ENCODE data around the gene GRAMD1A. TPM values are rescaled to one million over a fixed set of nuclear protein-coding genes. Genes with fewer than 3 reads are reported as not detected.
"Not testable (repeated sequence)": the region's sequence is repeated elsewhere in the genome, so short reads cannot be mapped to it uniquely, and the experiment has no call there.

GRAMD1A gene
- total and polyA plus RNA-seq, 2 donors (not counting 1 experiment from before 2014, with no cell fraction given) = 83.8 to 102 TPM

- H3K9me3 Mint-ChIP-seq (ENCODE audit: insufficient read depth) = no peaks in the 10 kb centered on the region
- CTCF ChIA-PET = interaction anchor here (1.8 to 5.0 kb wide), 2 partner anchors 8 to 9 kb away, joined by 4 to 32 read pairs; no protein-coding TSS in a partner anchor
- H3K9ac ChIP-seq (ENCODE audit: low read length) = no peak overlapping the region
- no peaks in the 10 kb centered on the region for H3K9me3 ChIP-seq (ENCODE audit: control extremely low read depth in 1 of 3, control insufficient read depth in 2 of 3, insufficient read depth in 1 of 3, low read length in 2 of 3)
- no peak overlapping the region for H3K4me3 Mint-ChIP-seq
- H3K4me1 Mint-ChIP-seq = peaks cover 33% of the 10 kb centered on the region
- ATAC-seq (ENCODE audit: low read depth) (no peak), DNase-seq (no peak)
- POLR2A ChIA-PET = no interaction called here
- peaks cover 28 to 32% of the 10 kb centered on the region in 2 donors for H3K4me1 ChIP-seq (ENCODE audit: control insufficient read depth in 2 of 2, insufficient read depth in 2 of 2, low read length in 2 of 2)
- H2AFZ ChIP-seq (ENCODE audit: insufficient read depth, low read depth, low read length, poor library complexity, severe bottlenecking) = no peak overlapping the region
- peaks cover 51% of the 10 kb centered on the region for H3K79me2 ChIP-seq (ENCODE audit: control insufficient read depth, insufficient read depth, low read length)
- TF ChIP-seq EZH2 (IDR thresholded peaks at IDR 0.05; ENCODE audit: borderline replicate concordance, insufficient read depth, low read depth, low read length, poor library complexity, severe bottlenecking) = no peak
- TF ChIP-seq, protein P1, sequence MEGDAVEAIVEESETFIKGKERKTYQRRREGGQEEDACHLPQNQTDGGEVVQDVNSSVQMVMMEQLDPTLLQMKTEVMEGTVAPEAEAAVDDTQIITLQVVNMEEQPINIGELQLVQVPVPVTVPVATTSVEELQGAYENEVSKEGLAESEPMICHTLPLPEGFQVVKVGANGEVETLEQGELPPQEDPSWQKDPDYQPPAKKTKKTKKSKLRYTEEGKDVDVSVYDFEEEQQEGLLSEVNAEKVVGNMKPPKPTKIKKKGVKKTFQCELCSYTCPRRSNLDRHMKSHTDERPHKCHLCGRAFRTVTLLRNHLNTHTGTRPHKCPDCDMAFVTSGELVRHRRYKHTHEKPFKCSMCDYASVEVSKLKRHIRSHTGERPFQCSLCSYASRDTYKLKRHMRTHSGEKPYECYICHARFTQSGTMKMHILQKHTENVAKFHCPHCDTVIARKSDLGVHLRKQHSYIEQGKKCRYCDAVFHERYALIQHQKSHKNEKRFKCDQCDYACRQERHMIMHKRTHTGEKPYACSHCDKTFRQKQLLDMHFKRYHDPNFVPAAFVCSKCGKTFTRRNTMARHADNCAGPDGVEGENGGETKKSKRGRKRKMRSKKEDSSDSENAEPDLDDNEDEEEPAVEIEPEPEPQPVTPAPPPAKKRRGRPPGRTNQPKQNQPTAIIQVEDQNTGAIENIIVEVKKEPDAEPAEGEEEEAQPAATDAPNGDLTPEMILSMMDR (IDR thresholded peaks at IDR 0.05) = no peak
- peaks cover 3 to 32% of the 10 kb centered on the region in 2 experiments for H3K36me3 ChIP-seq (replicated peaks in 1 of 2; ENCODE audit: control extremely low read depth in 1 of 2, control insufficient read depth in 1 of 2, extremely low read depth in 1 of 2, insufficient read depth in 2 of 2, low read length in 1 of 2)
- no peak overlapping the region for H3K4me2 ChIP-seq (replicated peaks; ENCODE audit: low read depth, low read length, poor library complexity, severe bottlenecking)
- peaks cover 46% of the 10 kb centered on the region for H4K20me1 ChIP-seq (ENCODE audit: control insufficient read depth, insufficient read depth, low read length, poor library complexity, severe bottlenecking)
- no peaks in the 10 kb centered on the region for H3K27me3 ChIP-seq (replicated peaks in 1 of 4; ENCODE audit: control extremely low read depth in 1 of 4, control insufficient read depth in 3 of 4, insufficient read depth in 4 of 4, low read length in 3 of 4)
- WGBS (ENCODE audit: insufficient coverage) = 91% methylated on average over 9 of the region's 11 CpGs
- H3K27ac ChIP-seq (ENCODE audit: low read length in 2 of 2) = no peak overlapping the region
- no peak overlapping the region for H3K27ac Mint-ChIP-seq
- intact Hi-C loops (cut with micrococcal nuclease) = no loop called here
- H3K27me3 Mint-ChIP-seq = no peaks in the 10 kb centered on the region
- H3K4me3 ChIP-seq (ENCODE audit: control extremely low read depth in 1 of 5, extremely low read depth in 1 of 5, insufficient read depth in 1 of 5, low read depth in 2 of 5, low read length in 4 of 5) = no peak overlapping the region
These were observed 5.3 kb downstream of the GRAMD1A start for GRCh38 chr19:35005256-35005977.

DNA sequence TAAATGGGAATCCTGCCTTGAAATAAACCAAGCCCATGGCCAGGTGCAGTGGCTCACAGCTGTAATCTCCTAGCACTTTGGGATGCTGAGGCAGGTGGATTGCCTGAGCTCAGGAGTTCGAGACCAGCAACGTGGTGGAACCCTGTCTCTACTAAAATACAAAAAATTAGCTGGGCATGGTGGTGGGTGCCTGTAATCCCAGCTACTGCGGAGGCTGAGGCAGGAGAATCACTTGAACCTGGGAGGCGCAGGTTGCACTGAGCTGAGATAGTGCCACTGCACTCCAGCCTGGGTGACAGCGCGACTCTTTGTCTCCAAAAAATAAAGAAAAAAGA lies 5.9 kb downstream of the GRAMD1A start:
- ATAC-seq (ENCODE audit: low read depth); H3K4me3 Mint-ChIP-seq; H3K9me3 Mint-ChIP-seq (ENCODE audit: insufficient read depth); H3K27me3 ChIP-seq (replicated peaks in 1 of 4; ENCODE audit: control extremely low read depth in 1 of 4, control insufficient read depth in 3 of 4, insufficient read depth in 4 of 4, low read length in 3 of 4); H3K9me3 ChIP-seq (ENCODE audit: control extremely low read depth in 1 of 3, control insufficient read depth in 2 of 3, insufficient read depth in 1 of 3, low read length in 2 of 3); H3K27ac Mint-ChIP-seq; H3K27me3 Mint-ChIP-seq; DNase-seq; H3K4me2 ChIP-seq (replicated peaks; ENCODE audit: low read depth, low read length, poor library complexity, severe bottlenecking); H2AFZ ChIP-seq (ENCODE audit: insufficient read depth, low read depth, low read length, poor library complexity, severe bottlenecking); H3K27ac ChIP-seq (ENCODE audit: low read length in 2 of 2); intact Hi-C loops (cut with micrococcal nuclease); H3K9ac ChIP-seq (ENCODE audit: low read length); POLR2A ChIA-PET; H3K4me3 ChIP-seq (ENCODE audit: control extremely low read depth in 1 of 5, extremely low read depth in 1 of 5, insufficient read depth in 1 of 5, low read depth in 2 of 5, low read length in 4 of 5): not testable (repeated sequence)
- CTCF ChIA-PET = interaction anchor here (1.8 to 3.4 kb wide), 2 partner anchors 9 to 34 kb away, joined by 4 to 16 read pairs; no protein-coding TSS in a partner anchor
- Histone ChIP-seq H3K36me3 (replicated peaks in 1 of 2; ENCODE audit: control extremely low read depth in 1 of 2, control insufficient read depth in 1 of 2, extremely low read depth in 1 of 2, insufficient read depth in 2 of 2, low read length in 1 of 2) (peaks cover 3 to 36% of the 10 kb centered on the region in 2 experiments), H4K20me1 (ENCODE audit: control insufficient read depth, insufficient read depth, low read length, poor library complexity, severe bottlenecking) (peaks cover 43% of the 10 kb centered on the region), H3K79me2 (ENCODE audit: control insufficient read depth, insufficient read depth, low read length) (peaks cover 49% of the 10 kb centered on the region), H3K4me1 (ENCODE audit: control insufficient read depth in 2 of 2, insufficient read depth in 2 of 2, low read length in 2 of 2) (peaks cover 28 to 32% of the 10 kb centered on the region in 2 donors)
- 95% methylated on average over 6 of the region's 6 CpGs for WGBS (ENCODE audit: insufficient coverage)
- peaks cover 32% of the 10 kb centered on the region for H3K4me1 Mint-ChIP-seq
